Stimulated activated effector memory CD8-positive, alpha-beta T cell treated with anti-CD3 and anti-CD28 coated beads, Interleukin-12 subunit alpha, Interleukin-12 subunit beta, amount 100 ng/mL, for 72 hours (primary cell): ENCODE results near the gene CD47.

Experiments
- ATAC-seq: fragments of 150-1000 bp; cut with Tn5 transposase; 2 replicates; pipeline ENCODE4 v1.10.0; 2021
- DNase-seq, 2 donors: peaks; one replicate each; pipeline ENCODE4 v3.0.0; 2021 to 2022; ENCODE audit warnings: low spot score in 2 of 2
- H3K27ac Mint-ChIP-seq: one replicate; pipeline ENCODE4 v1.8.0; 2022; ENCODE audit warnings: mild to moderate bottlenecking, mixed read lengths
- H3K36me3 Mint-ChIP-seq: one replicate; pipeline ENCODE4 v1.8.0; 2022; ENCODE audit warnings: mild to moderate bottlenecking, mixed read lengths
- H3K4me1 Mint-ChIP-seq: one replicate; pipeline ENCODE4 v1.8.0; 2022; ENCODE audit warnings: mixed read lengths
- H3K4me3 Mint-ChIP-seq: one replicate; pipeline ENCODE4 v1.8.0; 2022; ENCODE audit warnings: mild to moderate bottlenecking, mixed read lengths
- H3K9me3 Mint-ChIP-seq: one replicate; pipeline ENCODE4 v1.8.0; 2022; ENCODE audit warnings: mixed read lengths

Gene CD47

GRCh38 chr3:108089579-108089978 lies 1.3 kb downstream of the CD47 start:
- DNase-seq (no peak), ATAC-seq (no peak)
- H3K4me1 Mint-ChIP-seq = peaks cover 31% of the 10 kb centered on the region
- H3K4me3 Mint-ChIP-seq = no peak overlapping the region
- peaks cover 24% of the 10 kb centered on the region for H3K36me3 Mint-ChIP-seq
- peak overlapping the region; percentile 96 for H3K27ac Mint-ChIP-seq
- H3K9me3 Mint-ChIP-seq = peaks cover 4% of the 10 kb centered on the region

DNA sequence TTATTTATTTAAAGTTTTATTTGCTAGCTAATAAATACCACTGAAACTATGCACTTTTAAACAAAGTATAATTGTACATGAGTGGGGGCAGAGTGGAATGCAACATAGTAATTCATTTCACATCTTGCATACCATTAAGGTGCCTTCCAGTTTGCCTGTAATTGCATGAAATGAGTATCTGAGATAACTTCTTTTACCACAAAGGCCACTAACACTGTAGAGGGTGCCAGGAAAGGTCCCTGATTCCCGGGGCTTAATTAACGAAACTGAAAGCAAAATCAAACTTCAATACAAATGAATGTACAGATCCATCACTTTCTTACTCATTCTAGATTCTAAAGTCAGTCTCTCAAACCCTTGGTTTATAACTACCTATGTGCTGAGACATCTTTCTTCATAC lies 2.1 kb downstream of the CD47 start:
- Mint-ChIP-seq H3K4me1 (peaks cover 30% of the 10 kb centered on the region), H3K4me3 (no peak overlapping the region), H3K27ac (peak overlapping the region; percentile 96), H3K9me3 (peaks cover 4% of the 10 kb centered on the region), H3K36me3 (peaks cover 24% of the 10 kb centered on the region)
- DNase-seq (no peak), ATAC-seq (peak; percentile 75)

GRCh38 chr3:108088146-108088545 lies 2.7 kb downstream of the CD47 start:
- H3K27ac Mint-ChIP-seq = peak overlapping the region; percentile 21
- H3K4me3 Mint-ChIP-seq = no peak overlapping the region
- H3K4me1 Mint-ChIP-seq = peaks cover 24% of the 10 kb centered on the region
- ATAC-seq (no peak), DNase-seq (no peak)
- peaks cover 24% of the 10 kb centered on the region for H3K36me3 Mint-ChIP-seq
- H3K9me3 Mint-ChIP-seq = peaks cover 4% of the 10 kb centered on the region

GRCh38 chr3:108086653-108087052 lies 4.2 kb downstream of the CD47 start:
- no peak for ATAC-seq
- Mint-ChIP-seq H3K27ac (no peak overlapping the region), H3K9me3 (peaks cover 2% of the 10 kb centered on the region), H3K36me3 (peaks cover 16% of the 10 kb centered on the region), H3K4me1 (peaks cover 15% of the 10 kb centered on the region), H3K4me3 (no peak overlapping the region)
- DNase-seq = no peak

GRCh38 chr3:108085810-108086350 lies 5.0 kb downstream of the CD47 start:
- Mint-ChIP-seq H3K9me3 (no peaks in the 10 kb centered on the region), H3K4me3 (no peak overlapping the region), H3K27ac (no peak overlapping the region), H3K4me1 (peaks cover 15% of the 10 kb centered on the region), H3K36me3 (peaks cover 9% of the 10 kb centered on the region)
- ATAC-seq (peak; percentile 11), DNase-seq (no peak)

GRCh38 chr3:108085370-108085769 lies 5.5 kb downstream of the CD47 start:
- H3K27ac Mint-ChIP-seq = no peak overlapping the region
- no peak for DNase-seq
- H3K4me3 Mint-ChIP-seq = no peak overlapping the region
- ATAC-seq = no peak
- peaks cover 5% of the 10 kb centered on the region for H3K36me3 Mint-ChIP-seq
- H3K4me1 Mint-ChIP-seq = peaks cover 15% of the 10 kb centered on the region
- no peaks in the 10 kb centered on the region for H3K9me3 Mint-ChIP-seq

DNA sequence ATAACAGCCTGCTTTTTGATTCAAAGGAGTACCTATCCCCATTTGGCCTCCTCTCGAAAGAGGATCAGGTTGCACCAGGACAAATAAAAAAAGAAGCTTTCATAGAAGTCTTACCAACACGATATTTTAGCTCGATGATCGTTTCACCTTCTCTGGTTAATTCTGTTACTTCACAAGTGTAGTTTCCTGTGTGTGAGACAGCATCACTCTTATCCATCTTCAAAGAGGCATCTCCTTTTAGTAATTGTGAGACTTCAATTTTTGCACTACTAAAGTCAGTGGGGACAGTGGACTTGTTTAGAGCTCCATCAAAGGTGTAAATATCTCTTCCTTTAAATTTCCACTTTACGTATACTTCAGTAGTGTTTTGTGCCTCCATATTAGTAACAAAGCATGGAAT lies 11.0 kb downstream of the CD47 start:
- ATAC-seq = peak; percentile 65

DNA sequence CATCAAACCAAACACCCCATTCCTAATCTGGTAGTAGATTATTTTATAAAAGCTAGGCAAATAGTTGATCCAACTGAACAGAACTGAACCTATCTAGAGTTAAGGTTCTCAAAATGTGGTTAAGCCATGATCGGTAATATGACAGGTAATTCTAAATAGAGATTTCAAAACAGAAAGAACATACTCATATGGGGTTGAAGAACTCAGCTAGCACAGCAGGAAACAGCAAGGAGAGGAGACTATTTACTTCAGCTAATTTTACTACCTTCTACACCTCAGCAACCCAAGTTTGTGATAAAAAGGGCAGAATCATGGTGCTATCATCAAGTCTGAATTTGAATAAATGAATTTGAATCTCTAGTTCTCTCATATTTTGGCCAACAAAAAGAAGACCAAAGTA lies 11.8 kb downstream of the CD47 start:
- Mint-ChIP-seq H3K4me1 (peaks cover 62% of the 10 kb centered on the region), H3K27ac (peak overlapping the region; percentile 41), H3K9me3 (no peaks in the 10 kb centered on the region), H3K36me3 (peaks cover 55% of the 10 kb centered on the region), H3K4me3 (peak overlapping the region; percentile 37)
- ATAC-seq (peak; percentile 48), DNase-seq (no peak)

More for the DNA sequence above, 11.0 kb downstream of the CD47 start:
- Mint-ChIP-seq H3K4me1 (peaks cover 56% of the 10 kb centered on the region), H3K36me3 (peaks cover 48% of the 10 kb centered on the region), H3K27ac (peak overlapping the region; percentile 41), H3K9me3 (no peaks in the 10 kb centered on the region), H3K4me3 (peak overlapping the region; percentile 37)
- no peak for DNase-seq

- ATAC-seq = peak; percentile 39
- no peak for DNase-seq
- Mint-ChIP-seq H3K9me3 (no peaks in the 10 kb centered on the region), H3K27ac (no peak overlapping the region), H3K4me1 (peaks cover 76% of the 10 kb centered on the region), H3K36me3 (peaks cover 76% of the 10 kb centered on the region), H3K4me3 (no peak overlapping the region)
Observed at GRCh38 chr3:108076564-108076963, 14.3 kb downstream of the CD47 start.

- no peaks in the 10 kb centered on the region for H3K9me3 Mint-ChIP-seq
- H3K36me3 Mint-ChIP-seq = peaks cover 88% of the 10 kb centered on the region
- ATAC-seq (peak; percentile 82), DNase-seq (no peak)
- H3K27ac Mint-ChIP-seq = peak overlapping the region; percentile 85
- peaks cover 76% of the 10 kb centered on the region for H3K4me1 Mint-ChIP-seq
- no peak overlapping the region for H3K4me3 Mint-ChIP-seq
Observed at GRCh38 chr3:108073764-108074431, 16.9 kb downstream of the CD47 start.

DNA sequence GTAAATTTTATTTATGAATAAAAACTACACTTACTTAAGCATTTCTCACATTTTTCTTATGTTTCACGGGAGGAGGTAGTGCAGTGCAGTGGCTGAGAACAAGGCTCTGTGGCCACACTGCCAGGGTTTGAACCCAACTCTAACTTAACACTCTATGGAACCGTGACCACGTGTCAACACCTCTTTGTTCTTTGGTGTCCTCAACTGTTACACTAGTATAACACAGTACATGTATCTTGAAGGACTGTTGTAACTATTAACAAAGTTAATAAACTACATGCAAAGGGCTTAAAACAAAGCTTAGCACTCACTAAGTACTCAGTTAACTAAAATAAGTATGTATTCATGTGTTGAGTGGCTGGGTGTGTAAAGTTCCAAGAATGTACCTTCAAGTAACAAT lies 19.5 kb downstream of the CD47 start:
- peaks cover 88% of the 10 kb centered on the region for H3K36me3 Mint-ChIP-seq
- H3K9me3 Mint-ChIP-seq = no peaks in the 10 kb centered on the region
- ATAC-seq (peak; percentile 58), DNase-seq (no peak)
- H3K4me1 Mint-ChIP-seq = peaks cover 70% of the 10 kb centered on the region
- no peak overlapping the region for H3K4me3 Mint-ChIP-seq
- H3K27ac Mint-ChIP-seq = peak overlapping the region; percentile 34

GRCh38 chr3:108070356-108070755 lies 20.5 kb downstream of the CD47 start:
- Mint-ChIP-seq H3K27ac (peak overlapping the region; percentile 23), H3K9me3 (no peaks in the 10 kb centered on the region), H3K36me3 (peaks cover 94% of the 10 kb centered on the region), H3K4me1 (peaks cover 65% of the 10 kb centered on the region), H3K4me3 (no peak overlapping the region)
- ATAC-seq (no peak), DNase-seq (no peak)

GRCh38 chr3:108067768-108068167 lies 23.1 kb downstream of the CD47 start:
- no peak overlapping the region for H3K4me3 Mint-ChIP-seq
- ATAC-seq (peak; percentile 45), DNase-seq (no peak)
- H3K27ac Mint-ChIP-seq = peak overlapping the region; percentile 60
- H3K36me3 Mint-ChIP-seq = peaks cover 95% of the 10 kb centered on the region
- H3K4me1 Mint-ChIP-seq = peaks cover 57% of the 10 kb centered on the region
- no peaks in the 10 kb centered on the region for H3K9me3 Mint-ChIP-seq

DNA sequence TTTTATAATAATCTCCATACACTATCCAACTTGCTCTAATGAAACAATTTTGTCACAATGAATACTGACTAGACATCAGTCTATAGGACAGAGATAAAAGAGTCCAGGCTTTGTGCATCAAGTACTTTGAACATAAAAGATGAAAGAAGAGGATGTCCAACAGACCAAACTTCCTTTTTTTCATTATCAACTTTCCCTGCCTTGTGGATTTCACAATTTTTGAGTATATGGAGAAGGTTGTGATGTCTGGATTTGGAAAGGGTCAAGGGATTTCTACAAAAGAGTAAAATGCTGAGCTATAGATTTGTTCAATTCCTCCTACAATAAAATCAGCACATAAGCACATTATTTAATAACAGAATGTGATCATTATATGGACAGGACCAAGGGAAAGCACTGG lies 25.7 kb downstream of the CD47 start:
- H3K9me3 Mint-ChIP-seq = no peaks in the 10 kb centered on the region
- H3K36me3 Mint-ChIP-seq = peaks cover 100% of the 10 kb centered on the region
- H3K4me3 Mint-ChIP-seq = no peak overlapping the region
- DNase-seq (no peak), ATAC-seq (no peak)
- H3K27ac Mint-ChIP-seq = no peak overlapping the region
- H3K4me1 Mint-ChIP-seq = peaks cover 53% of the 10 kb centered on the region

- H3K36me3 Mint-ChIP-seq = peaks cover 100% of the 10 kb centered on the region
- H3K4me1 Mint-ChIP-seq = peaks cover 55% of the 10 kb centered on the region
Observed at GRCh38 chr3:108064293-108064887, 26.4 kb downstream of the CD47 start.

DNA sequence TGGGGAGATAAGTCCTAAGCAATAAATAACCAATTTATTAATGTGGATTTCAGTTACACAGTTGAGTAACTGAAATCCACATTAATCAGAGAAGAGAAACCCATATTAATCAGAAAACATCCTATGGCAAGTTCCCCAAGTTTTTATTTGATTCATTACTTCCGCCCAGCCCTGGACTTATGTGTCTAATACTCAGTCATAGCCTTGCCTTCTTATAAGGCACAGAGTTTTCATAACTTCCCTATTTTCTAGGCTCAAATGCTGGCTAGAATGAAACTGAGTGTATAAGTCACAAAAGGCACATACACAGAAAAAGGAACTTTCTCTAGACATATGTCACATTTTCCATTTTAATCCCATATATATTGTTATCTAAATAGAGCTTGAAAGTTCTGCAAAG lies 28.8 kb downstream of the CD47 start:
- H3K9me3 Mint-ChIP-seq = no peaks in the 10 kb centered on the region
- DNase-seq (no peak), ATAC-seq (peak; percentile 51)
- H3K36me3 Mint-ChIP-seq = peaks cover 100% of the 10 kb centered on the region
- H3K27ac Mint-ChIP-seq = peak overlapping the region; percentile 46
- H3K4me3 Mint-ChIP-seq = no peak overlapping the region
- peaks cover 40% of the 10 kb centered on the region for H3K4me1 Mint-ChIP-seq

More at GRCh38 chr3:108064293-108064887, 26.4 kb downstream of the CD47 start:
- no peak overlapping the region for H3K4me3 Mint-ChIP-seq
- peak overlapping the region; percentile 82 for H3K27ac Mint-ChIP-seq
- DNase-seq (no peak), ATAC-seq (peak; percentile 76)
- H3K9me3 Mint-ChIP-seq = no peaks in the 10 kb centered on the region
